A673 (cell line): ENCODE measurements around the gene NABP1. TPM values are rescaled to one million over a fixed set of nuclear protein-coding genes. Genes with fewer than 3 reads are reported as not detected.

Source experiments
- BruUV-seq: library from RNA; stranded (reverse); fragments of 400-500 nt; replicated peaks from 2 replicates; lab custom pipeline; 2021; lab: Mats Ljungman, UMichigan
- CTCF ChIA-PET: fragments of 300-600 bp; sonication (Branson Sonifier 250); formaldehyde crosslinking; loops from one replicate; lab custom pipeline; 2022; ENCODE audit warnings: antibody characterized with exemption; lab: Charles Lee
- POLR2A ChIA-PET: fragments of 300-600 bp; sonication (Branson Sonifier 250); formaldehyde crosslinking; loops from one replicate; lab custom pipeline; 2022; ENCODE audit warnings: antibody characterized with exemption; ENCODE audit not compliant: low non-redundant PET; lab: Charles Lee
- DNase-seq: peaks from one replicate; pipeline ENCODE4 v3.0.0-alpha.2; 2015; ENCODE audit warnings: low spot score
- H3K27ac ChIP-seq: fragments of 200-600 bp; sonication (generic); 2 replicates; pipeline ENCODE4 v1.5.1; 2016; ENCODE audit warnings: mixed run types, low read depth, mild to moderate bottlenecking, mixed read lengths, antibody characterized with exemption, low read length; ENCODE audit not compliant: poor library complexity, severe bottlenecking
- H3K27me3 ChIP-seq: fragments of 200-600 bp; sonication (generic); replicated peaks from 2 replicates; pipeline ENCODE4 v1.6.1; 2017; ENCODE audit warnings: mixed run types, low read depth, mild to moderate bottlenecking, mixed read lengths, antibody characterized with exemption, low read length; ENCODE audit not compliant: insufficient read depth, poor library complexity
- H3K36me3 ChIP-seq: fragments of 200-600 bp; sonication (generic); 2 replicates; pipeline ENCODE4 v1.6.1; 2016; ENCODE audit warnings: mixed run types, mild to moderate bottlenecking, mixed read lengths, antibody characterized with exemption, low read length; ENCODE audit not compliant: insufficient read depth, poor library complexity, severe bottlenecking
- H3K4me1 ChIP-seq: fragments of 200-600 bp; sonication (generic); 2 replicates; pipeline ENCODE4 v1.6.1; 2017; ENCODE audit warnings: mixed run types, mild to moderate bottlenecking, mixed read lengths, antibody characterized with exemption, low read length; ENCODE audit not compliant: insufficient read depth, poor library complexity, severe bottlenecking
- H3K4me3 ChIP-seq: fragments of 200-600 bp; sonication (generic); 2 replicates; pipeline ENCODE4 v1.5.1; 2016; ENCODE audit warnings: low read depth, mixed run types, mild to moderate bottlenecking, mixed read lengths, low read length; ENCODE audit not compliant: poor library complexity, severe bottlenecking
- H3K9me3 ChIP-seq: fragments of 200-600 bp; sonication (generic); 2 replicates; pipeline ENCODE4 v1.6.1; 2016; ENCODE audit warnings: mixed run types, low read depth, mild to moderate bottlenecking, mixed read lengths, antibody characterized with exemption, low read length; ENCODE audit not compliant: poor library complexity, severe bottlenecking
- EZH2 ChIP-seq: fragments of 200-600 bp; sonication (generic); IDR thresholded peaks from 2 replicates; pipeline ENCODE4 v1.6.1; 2017; ENCODE audit warnings: borderline replicate concordance, low read depth, mild to moderate bottlenecking, mixed read lengths, antibody characterized with exemption, low read length; ENCODE audit not compliant: poor library complexity, severe bottlenecking
- intact Hi-C: fragments of 100-400 bp; cut with micrococcal nuclease; formaldehyde crosslinking; loops from one replicate; pipeline ENCODE4 v1.10.0; 2022; ENCODE audit not compliant: unreplicated experiment
- total RNA-seq: library from RNA; stranded (reverse); gene quantifications from 2 replicates; pipeline ENCODE4 v1.2.3, GENCODE V29; 2021
- TF ChIP-seq, protein P1 (sequence below): fragments of 300-800, 200-600 bp; sonication (generic); conservative IDR thresholded peaks from 2 replicates; pipeline ENCODE4 v1.5.1; 2017; ENCODE audit warnings: low read depth, mild to moderate bottlenecking, antibody characterized with exemption, low read length, moderate library complexity, mixed read lengths

The NABP1 gene
- total RNA-seq, 1 experiment from 2014 or later: 38.4 TPM

DNA sequence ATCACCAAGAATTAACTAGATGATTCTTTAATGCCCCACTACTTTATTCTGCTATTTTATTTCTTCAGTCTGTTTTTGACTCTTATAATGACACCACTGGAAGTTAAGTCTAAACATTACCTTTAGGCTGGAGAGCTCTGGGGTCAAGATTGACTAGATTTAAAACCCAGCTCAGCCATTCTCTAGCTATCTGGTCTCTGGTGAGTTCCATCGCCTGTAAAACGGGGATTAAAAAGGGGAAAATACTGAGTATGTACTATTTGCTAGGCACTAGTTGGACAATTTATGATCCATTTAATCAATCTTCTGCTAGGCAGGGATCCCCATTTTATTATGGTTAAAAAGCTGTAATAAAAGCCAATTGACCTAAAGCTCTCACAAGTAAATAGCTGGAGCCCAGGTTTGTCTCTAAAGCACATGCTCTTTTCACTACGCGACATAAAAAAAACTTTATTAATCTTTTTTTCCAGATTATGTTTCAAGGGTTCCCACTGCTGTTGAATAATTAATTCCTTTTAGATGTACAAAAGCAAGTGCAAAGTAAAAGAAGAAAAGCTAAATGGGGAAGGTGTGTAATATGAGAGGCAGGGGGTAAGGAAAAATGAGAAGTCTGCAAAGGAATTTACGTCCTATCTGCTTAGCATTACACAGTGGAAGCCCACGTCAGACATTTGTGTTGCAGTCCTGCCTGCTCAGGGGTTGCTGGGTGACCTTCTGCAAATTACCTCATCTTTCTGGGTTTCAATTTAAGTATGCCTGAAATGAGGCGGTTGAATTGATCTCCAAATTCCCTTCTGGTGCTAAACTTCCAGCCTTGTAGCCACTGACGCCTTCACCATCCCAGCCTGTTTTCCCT, 918 bp upstream of the NABP1 start:
- POLR2A ChIA-PET: interaction anchor here (0.6 to 0.7 kb wide), 4 partner anchors 38 to 354 kb away, joined by 3 to 7 read pairs (median 5); no protein-coding TSS in a partner anchor
- intact Hi-C loops: loop anchor here (2.0 to 5.0 kb wide), 2 partner anchors 106 to 480 kb away; no protein-coding TSS in a partner anchor
- peak; percentile 74 for DNase-seq

DNA sequence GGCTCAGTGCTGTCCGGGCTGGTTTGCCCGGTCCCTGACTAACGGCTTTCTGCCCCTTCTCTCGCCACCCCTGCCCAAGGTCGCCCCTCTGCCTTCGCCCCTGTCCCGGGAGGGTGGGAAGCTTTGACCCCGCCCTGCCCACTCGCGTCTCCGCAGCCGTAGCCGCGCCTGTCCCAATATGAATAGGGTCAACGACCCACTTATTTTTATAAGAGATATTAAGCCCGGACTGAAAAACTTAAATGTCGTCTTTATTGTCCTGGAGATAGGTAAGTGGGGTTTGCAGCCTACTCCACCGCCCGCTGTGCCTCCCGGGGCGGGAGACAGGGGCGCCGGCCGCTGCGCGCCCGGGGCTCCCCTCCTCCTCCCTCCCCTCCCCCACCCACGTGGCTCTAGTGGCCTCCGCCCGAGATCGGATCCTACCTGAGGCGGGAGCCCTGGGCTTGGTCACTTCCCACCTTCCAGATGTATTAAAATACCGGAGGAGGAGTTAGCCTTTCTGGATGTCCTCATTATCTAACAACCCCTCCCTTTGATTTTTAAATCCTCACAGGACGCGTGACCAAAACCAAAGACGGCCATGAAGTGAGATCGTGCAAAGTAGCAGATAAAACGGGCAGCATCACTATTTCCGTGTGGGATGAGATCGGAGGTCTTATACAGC, 633 bp downstream of the NABP1 start:
- Histone ChIP-seq H3K4me3 (peak overlapping the region; percentile 80), H3K36me3 (peaks cover 13% of the 10 kb centered on the region), H3K27ac (peak overlapping the region; percentile 91), H3K4me1 (peaks cover 48% of the 10 kb centered on the region), H3K9me3 (no peaks in the 10 kb centered on the region), H3K27me3 (no peaks in the 10 kb centered on the region)
- ChIA-PET CTCF (no interaction called here), POLR2A (interaction anchor here (0.6 kb wide), 1 partner anchor 35 kb away, joined by 3 read pairs; no protein-coding TSS in a partner anchor)
- intact Hi-C loops: loop anchor here (5.0 kb wide), 1 partner anchor 479 kb away; no protein-coding TSS in a partner anchor
- TSS peak; percentile 71 for BruUV-seq
- DNase-seq: peak; percentile 41
- TF ChIP-seq EZH2: no peak
- TF ChIP-seq, protein P1, sequence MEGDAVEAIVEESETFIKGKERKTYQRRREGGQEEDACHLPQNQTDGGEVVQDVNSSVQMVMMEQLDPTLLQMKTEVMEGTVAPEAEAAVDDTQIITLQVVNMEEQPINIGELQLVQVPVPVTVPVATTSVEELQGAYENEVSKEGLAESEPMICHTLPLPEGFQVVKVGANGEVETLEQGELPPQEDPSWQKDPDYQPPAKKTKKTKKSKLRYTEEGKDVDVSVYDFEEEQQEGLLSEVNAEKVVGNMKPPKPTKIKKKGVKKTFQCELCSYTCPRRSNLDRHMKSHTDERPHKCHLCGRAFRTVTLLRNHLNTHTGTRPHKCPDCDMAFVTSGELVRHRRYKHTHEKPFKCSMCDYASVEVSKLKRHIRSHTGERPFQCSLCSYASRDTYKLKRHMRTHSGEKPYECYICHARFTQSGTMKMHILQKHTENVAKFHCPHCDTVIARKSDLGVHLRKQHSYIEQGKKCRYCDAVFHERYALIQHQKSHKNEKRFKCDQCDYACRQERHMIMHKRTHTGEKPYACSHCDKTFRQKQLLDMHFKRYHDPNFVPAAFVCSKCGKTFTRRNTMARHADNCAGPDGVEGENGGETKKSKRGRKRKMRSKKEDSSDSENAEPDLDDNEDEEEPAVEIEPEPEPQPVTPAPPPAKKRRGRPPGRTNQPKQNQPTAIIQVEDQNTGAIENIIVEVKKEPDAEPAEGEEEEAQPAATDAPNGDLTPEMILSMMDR: no peak

More for the DNA sequence above, 918 bp upstream of the NABP1 start:
- TF ChIP-seq, protein P1: no peak
- no peak for TF ChIP-seq EZH2
- H3K9me3 ChIP-seq: no peaks in the 10 kb centered on the region
- peaks cover 48% of the 10 kb centered on the region for H3K4me1 ChIP-seq
- no peaks in the 10 kb centered on the region for H3K36me3 ChIP-seq
- peak overlapping the region; percentile 91 for H3K27ac ChIP-seq
- peak overlapping the region; percentile 80 for H3K4me3 ChIP-seq
- TSS peak; percentile 96 for BruUV-seq
- H3K27me3 ChIP-seq: no peaks in the 10 kb centered on the region
- CTCF ChIA-PET: interaction anchor here (0.6 to 0.7 kb wide), 2 partner anchors 53 to 466 kb away, joined by 6 to 10 read pairs; no protein-coding TSS in a partner anchor

DNA sequence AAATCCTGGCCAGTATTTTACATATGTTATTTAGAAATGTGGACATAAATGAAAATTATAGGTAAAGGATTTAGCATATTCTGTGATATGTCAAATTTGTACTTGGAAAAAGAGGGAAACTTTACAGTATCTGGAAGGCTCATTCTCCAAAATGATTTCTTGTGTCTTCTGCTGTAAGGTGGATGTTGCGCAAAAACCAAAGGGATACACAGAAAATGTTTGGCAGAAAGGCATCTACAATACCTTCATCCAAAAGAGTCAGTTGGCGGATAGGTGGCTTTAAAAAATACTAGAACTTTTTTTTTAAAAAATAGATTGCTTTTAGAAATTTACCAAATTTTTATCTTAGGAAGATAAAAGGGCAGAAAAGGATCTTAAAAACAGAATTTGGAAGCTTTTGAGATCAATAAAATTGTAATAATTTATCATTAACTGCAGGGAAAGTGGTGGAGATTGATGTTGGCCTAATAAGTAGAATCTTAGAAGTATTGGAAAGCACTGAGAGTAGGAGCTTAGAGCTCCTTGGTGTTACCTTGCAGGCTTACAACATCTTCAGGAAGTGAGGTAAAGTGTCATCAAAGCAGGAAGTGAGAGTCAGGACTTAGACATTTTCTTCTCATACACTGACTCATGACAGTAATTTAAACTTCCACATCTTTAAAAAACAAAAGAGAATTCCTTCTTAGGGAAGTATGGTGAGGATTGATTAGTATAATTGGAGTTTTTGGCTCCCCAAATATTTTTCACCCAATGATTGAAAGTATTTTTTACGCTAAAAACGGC, 2.1 kb downstream of the NABP1 start:
- peak; percentile 53 for DNase-seq
- no peak overlapping the region for H3K27ac ChIP-seq
- peaks cover 46% of the 10 kb centered on the region for H3K4me1 ChIP-seq
- H3K9me3 ChIP-seq: no peaks in the 10 kb centered on the region
- no TSS peak for BruUV-seq
- intact Hi-C loops: loop anchor here (5.0 kb wide), 1 partner anchor 477 kb away; no protein-coding TSS in a partner anchor
- ChIA-PET CTCF (no interaction called here), POLR2A (no interaction called here)
- no peaks in the 10 kb centered on the region for H3K27me3 ChIP-seq
- peaks cover 28% of the 10 kb centered on the region for H3K36me3 ChIP-seq
- TF ChIP-seq, protein P1: no peak
- no peak for TF ChIP-seq EZH2
- H3K4me3 ChIP-seq: peak overlapping the region; percentile 80
